CD1c-positive myeloid dendritic cell (primary cell): ENCODE data around the gene ARHGAP29.

Experiments
- DNase-seq: peaks from one replicate; pipeline ENCODE4 v3.0.0-alpha.2; 2016; ENCODE audit errors: extremely low spot score

The ARHGAP29 gene

GRCh38 chr1:94237291-94238226 is at the start of gene ARHGAP29:
Gene ARHGAP29 (minus strand): TSS chr1:94237584. CDS start chr1:94231611, 5,973 bp downstream.
- peak; percentile 48 for DNase-seq

- DNase-seq, result no peak
Measured at GRCh38 chr1:94286864-94287437, 49.6 kb upstream of the ARHGAP29 start.

DNA sequence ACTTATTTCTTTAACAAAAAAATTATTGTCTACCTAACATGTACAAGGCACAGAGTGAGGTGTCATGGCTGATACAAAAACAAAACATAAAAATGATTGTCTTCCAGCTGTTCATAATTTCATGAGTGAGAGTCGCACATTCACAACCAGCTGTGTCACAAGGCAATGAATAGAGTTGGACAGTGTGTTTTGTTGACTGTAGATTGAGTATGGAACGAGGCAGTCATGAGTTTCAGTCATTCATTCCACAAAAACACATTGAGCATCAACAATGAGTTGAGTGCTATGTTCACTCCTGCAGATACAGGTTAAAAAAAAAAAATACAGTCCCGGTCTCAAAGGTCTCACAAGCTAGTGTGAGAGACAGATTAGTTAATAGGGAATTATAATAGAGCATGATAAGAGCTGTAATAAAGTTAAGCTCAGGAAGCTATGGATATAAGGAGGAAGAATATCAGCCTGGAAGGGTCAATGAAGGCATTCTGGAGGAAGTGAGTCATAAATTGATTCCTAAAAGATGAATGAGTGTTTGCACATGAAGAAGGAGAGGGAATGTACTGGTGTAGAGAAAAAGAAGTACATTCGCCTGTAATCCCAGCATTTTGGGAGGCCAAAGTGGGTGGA is 47.8 kb upstream of the ARHGAP29 start:
- DNase-seq, result no peak

DNA sequence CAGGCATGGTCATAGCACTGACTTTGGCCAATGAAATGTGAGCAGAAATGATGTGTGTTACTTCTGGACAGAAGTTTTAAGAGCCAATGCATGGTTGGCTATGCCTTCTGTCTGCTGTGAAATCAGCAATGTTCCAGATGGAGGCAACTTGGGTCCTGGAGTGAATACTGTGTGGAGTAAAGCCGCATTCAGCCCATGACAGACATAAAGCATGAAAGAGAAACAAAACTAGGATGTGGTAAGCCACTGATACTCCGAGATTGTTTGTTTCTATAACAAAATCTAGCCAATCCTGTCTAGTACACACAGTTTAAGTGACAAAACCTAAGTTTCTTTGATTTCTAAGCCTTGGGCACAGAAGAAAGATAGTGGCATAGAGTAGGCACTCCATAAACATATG is 47.1 kb upstream of the ARHGAP29 start:
- DNase-seq, result no peak

GRCh38 chr1:94283462-94283861 is 46.1 kb upstream of the ARHGAP29 start:
- no peak for DNase-seq

- no peak for DNase-seq
Measured at GRCh38 chr1:94282143-94282711, 44.8 kb upstream of the ARHGAP29 start.

DNA sequence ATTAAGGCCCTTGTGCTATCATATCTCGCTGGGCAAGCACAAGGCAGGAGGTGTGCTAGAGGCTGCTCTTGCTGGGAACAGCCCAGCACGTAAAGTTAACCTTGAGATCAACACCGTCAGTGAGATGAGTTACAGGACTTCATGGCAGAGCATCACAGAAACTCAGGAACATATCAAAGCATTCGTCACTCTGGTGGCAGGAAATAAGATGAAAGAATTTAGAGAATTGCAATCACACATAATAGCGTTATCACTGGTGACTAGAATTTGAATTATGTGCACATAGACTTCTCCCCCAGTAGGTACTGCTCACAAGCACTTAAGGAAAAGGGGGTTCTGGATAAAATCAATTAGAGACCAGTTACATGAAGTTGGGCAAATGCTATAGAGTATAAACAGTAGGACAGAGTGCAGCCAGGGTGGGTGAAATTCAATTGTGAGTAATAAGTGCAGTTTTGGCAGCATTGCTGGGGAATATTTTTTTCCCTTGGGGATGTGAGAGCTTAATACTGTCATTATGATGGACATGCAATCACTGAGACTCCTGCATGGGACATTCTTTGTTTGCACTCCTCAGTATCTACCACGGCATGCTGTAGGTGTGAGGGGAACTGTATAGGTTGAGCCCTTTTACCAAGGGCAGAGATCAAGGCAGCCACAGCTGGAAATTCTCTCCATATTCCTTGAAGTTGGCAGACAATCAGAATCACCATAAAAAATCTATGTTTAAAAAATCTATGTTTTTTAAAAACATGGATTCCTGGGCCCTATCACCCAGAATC is 44.2 kb upstream of the ARHGAP29 start:
- DNase-seq, result no peak

DNA sequence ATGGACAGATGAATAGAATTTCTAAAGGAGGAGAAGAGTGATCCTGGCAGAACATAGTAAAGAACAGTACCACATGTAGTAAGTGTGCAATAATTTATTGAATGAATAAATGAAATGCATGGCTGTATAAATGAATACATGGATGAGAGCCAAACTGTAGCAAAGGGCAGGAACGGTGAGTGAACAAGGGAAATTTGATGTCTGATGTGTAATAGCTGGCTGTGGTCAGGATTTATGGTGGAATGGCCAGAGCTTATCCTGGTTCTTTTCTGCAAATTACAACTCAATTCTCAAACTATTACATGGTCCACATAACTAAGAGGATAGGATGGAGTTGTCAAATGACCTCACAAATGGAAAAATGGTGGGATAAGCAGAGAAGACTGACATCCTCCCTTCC is 43.2 kb upstream of the ARHGAP29 start:
- no peak for DNase-seq

- DNase-seq, result no peak
Measured at GRCh38 chr1:94279462-94279861, 42.1 kb upstream of the ARHGAP29 start.

DNA sequence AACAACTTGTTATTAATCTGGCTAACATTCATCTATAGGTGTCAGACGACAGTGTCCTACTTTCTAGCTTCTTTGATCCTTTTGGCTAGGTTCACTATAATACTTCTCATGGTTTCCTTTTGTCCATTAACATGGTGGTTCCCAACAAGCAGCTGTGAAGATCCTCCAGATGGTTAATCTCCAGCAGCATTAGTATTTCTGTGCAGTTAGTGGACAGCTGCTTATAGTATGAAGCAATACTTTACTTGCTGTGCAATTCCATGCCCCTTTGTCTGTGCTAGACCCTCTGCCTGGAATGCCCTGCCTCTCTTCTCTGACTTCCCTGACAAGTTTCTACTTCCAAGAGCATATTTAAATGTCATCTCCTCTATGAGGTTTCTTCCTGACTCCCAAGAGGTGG is 41.7 kb upstream of the ARHGAP29 start:
- DNase-seq, result no peak

DNA sequence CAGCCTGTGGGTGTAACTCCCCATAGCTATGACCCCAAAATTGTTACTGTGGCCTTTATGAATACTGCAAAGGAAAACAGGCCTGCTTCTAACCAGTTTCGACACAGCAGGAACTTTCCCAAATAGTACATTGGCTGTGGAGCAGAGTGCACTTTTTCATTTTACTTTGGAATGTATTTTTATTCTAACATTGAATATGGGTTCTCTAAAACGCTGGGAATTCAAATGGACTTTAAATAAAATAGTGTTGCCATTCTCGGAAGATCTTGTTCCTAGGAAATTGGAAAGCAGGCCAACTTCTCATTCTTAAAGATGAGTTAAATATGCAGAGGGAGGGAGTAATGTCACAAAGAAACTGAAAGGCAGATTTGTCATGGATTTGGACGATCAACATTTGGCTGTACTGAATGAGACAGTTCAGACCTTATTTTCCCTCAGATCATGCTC is 39.6 kb upstream of the ARHGAP29 start:
- no peak for DNase-seq

- no peak for DNase-seq
Measured at GRCh38 chr1:94275083-94275482, 37.7 kb upstream of the ARHGAP29 start.

DNA sequence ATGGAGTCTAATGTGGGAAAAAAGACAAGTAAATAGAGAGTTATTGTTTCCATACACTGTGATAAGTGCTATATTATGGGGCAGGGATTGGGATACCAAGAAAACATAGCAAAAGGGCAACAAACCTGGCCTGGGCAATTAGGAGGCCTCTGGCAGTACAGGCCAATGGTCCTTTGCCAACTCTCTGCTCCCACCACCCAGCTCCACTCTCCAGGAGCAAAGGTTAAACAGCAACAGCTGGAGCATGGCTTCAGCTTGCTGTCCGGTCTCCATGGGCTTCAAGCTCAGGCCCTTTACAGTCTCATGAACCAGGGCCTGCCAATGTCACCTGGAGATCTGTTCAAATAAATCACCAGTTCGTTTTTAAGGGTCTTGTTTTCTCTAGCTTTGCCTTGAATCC is 37.2 kb upstream of the ARHGAP29 start:
- DNase-seq, result no peak

DNA sequence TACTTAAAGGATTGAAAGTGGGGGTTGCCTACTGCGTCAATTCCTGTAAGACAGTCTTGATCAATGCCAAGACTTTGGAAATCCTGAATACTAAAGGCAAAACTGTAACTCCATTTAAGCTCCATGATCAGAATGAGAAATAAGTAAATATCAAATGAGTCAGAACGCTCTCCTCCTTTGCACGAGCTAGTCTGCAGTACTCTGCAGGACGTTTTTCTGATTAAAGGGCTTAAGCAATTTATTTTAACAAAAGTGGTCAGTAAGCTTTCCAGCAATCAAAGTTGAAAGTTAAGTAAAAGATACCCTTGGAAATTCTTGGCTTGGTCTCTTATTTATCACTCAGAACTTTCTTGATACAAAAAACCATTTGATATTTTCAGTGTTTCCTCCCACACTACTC is 35.7 kb upstream of the ARHGAP29 start:
- no peak for DNase-seq

DNA sequence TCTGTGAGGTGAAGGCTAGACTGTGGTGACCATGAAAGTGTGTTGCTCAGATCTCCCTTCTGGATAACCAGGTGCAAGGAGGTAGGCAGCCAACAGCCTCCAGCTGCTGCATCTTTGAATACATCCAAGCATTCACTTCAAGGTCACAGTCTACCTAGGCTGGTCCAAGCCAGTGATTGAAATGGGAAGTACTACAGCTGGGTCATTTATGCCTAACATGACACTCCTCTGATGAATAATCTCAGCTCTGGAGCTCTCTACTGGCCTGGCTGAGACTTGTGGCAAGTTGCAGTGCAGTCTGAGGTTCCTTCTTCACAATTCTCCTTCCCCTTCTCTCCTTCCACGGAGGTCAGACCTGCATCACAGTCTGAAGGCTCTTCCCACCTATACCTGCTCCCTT is 35.0 kb upstream of the ARHGAP29 start:
- no peak for DNase-seq

DNA sequence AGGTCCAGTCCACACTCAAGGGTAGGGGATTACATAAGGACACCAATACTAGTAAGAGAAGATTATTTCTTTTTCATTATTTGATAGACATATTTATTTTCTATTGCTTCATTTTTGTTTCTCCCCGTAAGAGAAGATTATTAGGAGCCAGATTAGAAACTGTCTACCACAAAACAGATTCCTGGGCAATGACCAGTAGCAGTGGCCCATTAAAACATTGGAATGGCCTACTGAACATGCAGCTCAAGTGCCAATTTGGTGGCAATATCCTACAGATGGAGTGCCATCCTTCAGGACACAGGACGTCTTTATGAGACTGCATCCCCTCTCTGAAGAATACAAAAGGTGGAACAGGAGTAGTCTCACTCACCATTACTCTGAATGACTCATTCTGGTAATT is 34.0 kb upstream of the ARHGAP29 start:
- no peak for DNase-seq

- DNase-seq, result no peak
Measured at GRCh38 chr1:94270801-94271203, 33.4 kb upstream of the ARHGAP29 start.

DNA sequence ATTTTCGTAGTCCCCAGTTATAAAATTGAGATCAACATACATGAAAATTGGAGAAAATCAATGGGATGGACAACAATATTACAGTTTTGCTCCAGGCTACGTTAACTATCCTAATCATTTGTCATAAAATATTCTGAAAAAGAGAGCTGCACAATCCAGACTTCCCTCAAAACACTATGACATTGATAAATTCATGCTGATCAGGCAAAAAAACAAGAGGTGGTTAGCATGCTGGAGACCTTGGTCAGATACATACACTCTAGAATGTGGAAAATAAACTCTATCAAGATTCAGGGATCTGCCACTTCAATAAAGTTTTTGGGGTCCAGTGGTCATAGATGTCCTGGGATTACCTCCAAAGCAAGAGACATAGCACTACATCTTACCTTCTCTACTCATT is 32.5 kb upstream of the ARHGAP29 start:
- no peak for DNase-seq

DNA sequence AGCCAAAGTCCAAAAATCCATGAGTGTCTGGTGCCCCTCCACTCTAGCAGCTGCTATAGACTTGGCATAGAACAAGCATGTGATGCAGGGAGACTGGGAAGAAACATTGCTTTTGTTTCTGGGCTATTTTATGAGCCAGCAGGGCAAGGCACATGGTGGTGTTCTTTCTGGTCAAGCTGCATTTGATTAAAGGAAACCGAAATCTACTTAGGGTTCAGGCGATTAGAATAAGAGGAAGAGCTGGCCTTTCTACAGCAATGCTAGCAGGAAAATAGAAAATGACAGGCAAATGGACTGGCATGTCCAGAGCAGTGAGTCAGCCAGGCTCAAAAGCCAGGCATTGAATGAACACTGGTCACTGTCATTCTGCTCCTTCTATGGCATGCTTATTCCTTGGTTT is 28.5 kb upstream of the ARHGAP29 start:
- DNase-seq, result no peak

- no peak for DNase-seq
Measured at GRCh38 chr1:94265011-94265422, 27.6 kb upstream of the ARHGAP29 start.

- no peak for DNase-seq
Measured at GRCh38 chr1:94260635-94261387, 23.4 kb upstream of the ARHGAP29 start.
